IPS DF 6.9 (cell line): ENCODE data around the gene LRG1.

Source experiments
- DNase-seq: peaks from one replicate; pipeline ENCODE4 v3.0.0-alpha.2; 2013; ENCODE audit warnings: low read depth, low spot score
- H3K27ac ChIP-seq: one replicate; pipeline ENCODE4 v1.5.1; 2013; ENCODE audit warnings: low read length, control low read depth
- H3K27me3 ChIP-seq: 2 replicates; pipeline ENCODE4 v1.6.1; 2013; ENCODE audit warnings: mild to moderate bottlenecking, low read length; ENCODE audit not compliant: control insufficient read depth, insufficient read depth
- H3K36me3 ChIP-seq: 2 replicates; pipeline ENCODE4 v1.6.1; 2013; ENCODE audit warnings: low read length; ENCODE audit not compliant: control insufficient read depth, insufficient read depth
- H3K4me1 ChIP-seq: 2 replicates; pipeline ENCODE4 v1.6.1; 2013; ENCODE audit warnings: low read length; ENCODE audit not compliant: control insufficient read depth, insufficient read depth
- H3K4me3 ChIP-seq: 2 replicates; pipeline ENCODE4 v1.5.1; 2013; ENCODE audit warnings: mild to moderate bottlenecking, low read length
- H3K9me3 ChIP-seq: 2 replicates; pipeline ENCODE4 v1.6.1; 2013; ENCODE audit warnings: low read length, inconsistent platforms; ENCODE audit not compliant: control insufficient read depth, insufficient read depth
- WGBS: extraction: QIAGEN DNeasy Blood & Tissue Kit; methylation state at CpG from one replicate; pipeline ENCODE4 v1.1.7; 2013; ENCODE audit warnings: mixed read lengths, missing lambda C conversion rate; ENCODE audit not compliant: insufficient read length, insufficient coverage; 5-methylcytosine and 5-hydroxymethylcytosine counted together

Gene LRG1

DNA sequence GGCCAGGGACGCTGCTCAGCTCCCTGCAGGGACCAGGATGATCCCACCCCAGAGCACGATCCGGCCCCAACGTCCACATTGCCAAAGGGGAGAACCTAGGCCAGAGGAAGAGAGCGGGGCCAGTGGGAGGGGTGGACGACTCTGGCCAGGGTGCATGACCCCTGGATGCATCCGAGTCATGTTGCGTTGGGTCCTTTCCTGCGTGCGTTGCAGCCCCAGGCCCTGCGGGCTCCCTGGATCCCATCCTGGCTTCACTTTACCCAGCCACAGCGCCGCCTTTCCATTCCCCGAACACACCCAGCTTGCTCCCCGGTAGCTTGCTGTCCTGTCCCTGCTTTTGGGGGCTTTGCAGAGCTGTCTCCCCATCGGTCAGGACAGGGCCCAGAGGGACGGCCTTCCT is 32.0 kb downstream of the LRG1 start:
- no CpG with 5 or more reads among the region's 17 CpGs for WGBS
- Histone ChIP-seq H3K27me3 (peaks cover 9% of the 10 kb centered on the region; the same call in 1 of the 2 replicates), H3K9me3 (no peaks in the 10 kb centered on the region), H3K4me1 (no peaks in the 10 kb centered on the region), H3K36me3 (peaks cover 4% of the 10 kb centered on the region), H3K27ac (no peak overlapping the region), H3K4me3 (no peak overlapping the region)
- no peak for DNase-seq

GRCh38 chr19:4507150-4507452 is 32.7 kb downstream of the LRG1 start:
- Histone ChIP-seq H3K27ac (no peak overlapping the region), H3K27me3 (peaks cover 6% of the 10 kb centered on the region; the same call in 1 of the 2 replicates), H3K9me3 (no peaks in the 10 kb centered on the region), H3K36me3 (peaks cover 11% of the 10 kb centered on the region), H3K4me1 (no peaks in the 10 kb centered on the region), H3K4me3 (no peak overlapping the region)
- WGBS: no CpG with 5 or more reads among the region's 12 CpGs
- no peak for DNase-seq

DNA sequence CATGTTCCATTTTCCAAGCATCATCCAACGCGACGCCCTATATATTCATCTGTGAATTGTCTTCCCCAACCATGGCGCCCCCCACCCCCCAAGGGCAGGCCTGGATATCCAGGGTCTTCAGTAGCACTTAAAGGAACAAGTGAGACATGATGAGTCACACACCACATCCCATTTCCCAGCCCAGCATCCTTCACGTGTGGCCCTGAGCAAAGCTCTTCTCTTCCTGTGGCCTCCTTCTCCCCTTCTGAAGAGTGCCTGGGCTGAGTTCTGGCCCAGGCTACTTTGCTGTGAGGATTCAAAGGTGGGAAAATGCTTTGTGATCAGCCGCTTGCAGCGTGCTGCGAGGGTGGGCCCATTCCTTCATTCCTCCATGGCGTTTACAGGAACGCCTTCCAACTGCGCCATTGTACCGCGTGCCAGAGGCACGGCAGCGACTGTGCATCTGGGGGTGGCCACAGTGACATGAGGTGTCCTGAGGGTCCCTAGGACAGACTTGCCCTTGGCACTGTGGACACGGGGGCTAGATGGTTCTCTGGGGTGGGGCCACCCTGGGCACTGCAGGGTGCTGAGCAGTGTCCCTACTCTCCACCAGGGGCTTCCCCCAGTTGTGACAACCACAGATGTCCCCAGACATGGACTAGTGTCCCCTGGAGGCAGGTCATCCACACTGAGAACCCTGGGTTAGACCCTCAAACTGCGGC is 33.2 kb downstream of the LRG1 start:
- Histone ChIP-seq H3K27me3 (peaks cover 3% of the 10 kb centered on the region; the same call in 1 of the 2 replicates), H3K36me3 (peaks cover 14% of the 10 kb centered on the region), H3K4me1 (no peaks in the 10 kb centered on the region), H3K9me3 (no peaks in the 10 kb centered on the region), H3K27ac (no peak overlapping the region), H3K4me3 (no peak overlapping the region)
- WGBS: no CpG with 5 or more reads among the region's 17 CpGs
- no peak for DNase-seq

GRCh38 chr19:4505570-4506448 is 34.0 kb downstream of the LRG1 start:
- WGBS: no CpG with 5 or more reads among the region's 34 CpGs
- Histone ChIP-seq H3K4me1 (no peaks in the 10 kb centered on the region), H3K27ac (no peak overlapping the region), H3K9me3 (no peaks in the 10 kb centered on the region), H3K27me3 (no peaks in the 10 kb centered on the region), H3K36me3 (peaks cover 22% of the 10 kb centered on the region), H3K4me3 (no peak overlapping the region)
- no peak for DNase-seq

GRCh38 chr19:4504891-4505569 is 34.8 kb downstream of the LRG1 start:
- Histone ChIP-seq H3K27ac (no peak overlapping the region), H3K36me3 (peaks cover 24% of the 10 kb centered on the region), H3K4me1 (no peaks in the 10 kb centered on the region), H3K9me3 (no peaks in the 10 kb centered on the region), H3K27me3 (no peaks in the 10 kb centered on the region), H3K4me3 (no peak overlapping the region)
- no peak for DNase-seq
- no CpG with 5 or more reads among the region's 15 CpGs for WGBS

- Histone ChIP-seq H3K4me3 (no peak overlapping the region), H3K27ac (no peak overlapping the region), H3K27me3 (no peaks in the 10 kb centered on the region), H3K4me1 (no peaks in the 10 kb centered on the region), H3K9me3 (no peaks in the 10 kb centered on the region), H3K36me3 (peaks cover 24% of the 10 kb centered on the region)
- WGBS: no CpG with 5 or more reads among the region's 23 CpGs
- DNase-seq: no peak
Observed at GRCh38 chr19:4504297-4504701, 35.5 kb downstream of the LRG1 start.

DNA sequence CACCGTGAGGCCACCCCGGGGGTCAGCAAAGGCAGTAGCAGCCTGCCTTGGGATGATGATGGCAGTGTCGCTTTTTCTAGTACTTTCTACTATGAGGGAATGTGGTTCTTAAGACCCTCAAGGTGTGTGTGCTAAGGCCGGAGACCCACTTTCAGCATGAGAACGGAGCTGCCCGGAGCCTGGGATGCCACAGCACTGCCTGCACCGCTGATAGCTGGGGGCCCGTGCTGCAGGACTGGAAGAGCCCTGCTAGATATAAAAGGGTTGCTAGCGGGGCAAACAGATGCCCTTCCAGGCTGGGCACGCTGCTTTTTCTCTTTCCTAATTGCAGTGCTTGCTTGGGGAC is 36.0 kb downstream of the LRG1 start:
- Histone ChIP-seq H3K36me3 (peaks cover 25% of the 10 kb centered on the region), H3K9me3 (no peaks in the 10 kb centered on the region), H3K27me3 (no peaks in the 10 kb centered on the region), H3K4me3 (no peak overlapping the region), H3K4me1 (no peaks in the 10 kb centered on the region), H3K27ac (no peak overlapping the region)
- no CpG with 5 or more reads among the region's 10 CpGs for WGBS
- DNase-seq: no peak

DNA sequence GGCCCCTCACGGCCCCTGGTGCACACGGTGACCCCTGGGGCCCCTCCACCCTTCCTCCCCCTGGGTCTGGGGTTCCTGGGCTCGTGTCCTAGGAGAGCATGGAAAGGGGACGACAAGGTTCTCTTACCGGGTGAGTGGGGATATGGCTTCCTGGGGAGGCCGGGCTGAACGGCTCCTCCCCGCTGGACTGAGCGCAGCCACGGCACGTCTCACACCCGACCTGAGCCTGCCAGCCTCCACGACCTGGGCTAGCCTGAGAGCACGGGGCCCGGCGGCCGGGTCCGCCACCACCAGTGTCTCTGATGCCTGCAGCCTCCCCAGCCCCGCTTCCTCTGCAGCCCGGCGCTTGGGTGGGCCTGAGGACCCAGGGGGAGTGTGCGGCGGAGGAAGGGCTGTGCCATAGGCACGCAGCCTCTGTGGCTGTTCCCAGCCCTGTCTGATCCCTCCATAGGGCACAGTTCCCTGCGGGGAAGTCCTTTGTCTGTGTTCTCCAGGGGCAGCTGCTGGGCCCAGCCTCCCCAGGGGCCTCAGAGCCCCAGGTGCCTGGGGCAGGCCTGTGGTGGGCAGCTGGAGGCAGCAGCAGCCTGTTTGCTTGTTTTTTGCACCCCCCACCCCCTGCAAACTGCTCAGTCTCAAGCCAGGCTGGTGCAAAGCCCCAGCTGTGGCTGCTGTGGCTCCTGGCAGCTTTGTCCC is 36.6 kb downstream of the LRG1 start:
- no peak for DNase-seq
- WGBS: no CpG with 5 or more reads among the region's 25 CpGs
- no peaks in the 10 kb centered on the region for H3K27me3 ChIP-seq
- no peaks in the 10 kb centered on the region for H3K9me3 ChIP-seq
- H3K4me3 ChIP-seq: no peak overlapping the region
- H3K36me3 ChIP-seq: peaks cover 30% of the 10 kb centered on the region
- no peaks in the 10 kb centered on the region for H3K4me1 ChIP-seq
- no peak overlapping the region for H3K27ac ChIP-seq

DNA sequence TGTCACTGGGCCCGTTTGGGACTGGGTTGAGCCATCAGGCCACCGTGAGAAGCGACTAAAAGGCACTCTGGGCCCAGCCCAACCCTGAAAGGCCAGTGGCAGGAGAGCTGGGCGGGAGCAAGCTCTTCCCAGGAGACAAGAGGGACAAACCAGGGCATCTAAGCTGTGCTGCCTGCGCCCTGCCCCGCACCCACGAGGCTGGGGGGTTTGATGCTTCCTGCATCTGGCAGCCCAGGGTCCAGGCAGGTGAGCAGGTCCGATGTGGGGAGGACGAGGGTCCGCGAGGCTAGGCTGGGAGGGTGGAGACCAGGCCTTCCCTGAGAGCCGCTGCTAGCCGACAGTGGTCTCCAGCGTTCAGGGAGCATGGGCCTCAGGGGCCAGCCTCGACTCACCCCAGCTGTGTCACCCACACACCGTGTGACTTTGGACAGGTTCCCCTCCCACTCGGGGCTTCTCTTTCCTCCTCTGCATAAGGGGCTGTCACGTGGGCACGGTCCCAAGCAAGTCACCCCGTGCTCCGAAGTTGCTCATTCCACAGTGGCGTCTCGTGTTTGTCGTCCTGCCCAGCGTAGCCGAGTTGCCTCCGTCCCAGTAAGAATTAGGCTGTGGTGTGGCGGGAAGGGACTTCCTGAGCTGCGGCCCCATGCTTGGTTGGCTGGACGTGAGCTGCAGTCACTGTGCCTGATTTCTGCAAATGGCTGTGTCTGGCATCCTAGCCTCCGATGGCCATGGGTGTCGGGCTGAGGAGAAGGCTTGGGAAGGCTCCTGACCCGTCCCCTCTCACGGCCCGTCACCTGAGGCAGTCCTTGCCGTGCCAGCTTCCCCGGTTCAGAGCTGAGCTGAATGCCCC is 37.3 kb downstream of the LRG1 start:
- Histone ChIP-seq H3K9me3 (no peaks in the 10 kb centered on the region), H3K36me3 (peaks cover 38% of the 10 kb centered on the region), H3K4me3 (no peak overlapping the region), H3K4me1 (no peaks in the 10 kb centered on the region), H3K27me3 (no peaks in the 10 kb centered on the region), H3K27ac (no peak overlapping the region)
- no peak for DNase-seq
- WGBS: no CpG with 5 or more reads among the region's 37 CpGs
